Progenitor cell of endocrine pancreas (in vitro differentiated cells): ENCODE measurements around the gene SLC6A6. TPM values are rescaled to one million over a fixed set of nuclear protein-coding genes. Genes with fewer than 3 reads are reported as not detected.
A peak's percentile ranks its signal among the peaks of the same experiment; 100 is the strongest.

Experiments used
- DNase-seq: peaks from one replicate; pipeline ENCODE4 v3.0.0; 2021; ENCODE audit warnings: low spot score; ENCODE audit not compliant: unreplicated experiment
- H3K27ac Mint-ChIP-seq: 2 replicates; pipeline ENCODE4 v1.8.0; 2021; ENCODE audit warnings: mild to moderate bottlenecking, moderate library complexity, mixed read lengths
- H3K27me3 Mint-ChIP-seq: 2 replicates; pipeline ENCODE4 v1.8.0; 2021; ENCODE audit warnings: mixed read lengths
- H3K36me3 Mint-ChIP-seq: 2 replicates; pipeline ENCODE4 v1.8.0; 2022; ENCODE audit warnings: mixed read lengths; ENCODE audit not compliant: insufficient read depth
- H3K4me1 Mint-ChIP-seq: 2 replicates; pipeline ENCODE4 v1.8.0; 2021; ENCODE audit warnings: low read depth, mixed read lengths
- H3K4me3 Mint-ChIP-seq: 2 replicates; pipeline ENCODE4 v1.8.0; 2021; ENCODE audit warnings: low read depth, mild to moderate bottlenecking, moderate library complexity, mixed read lengths
- H3K9me3 Mint-ChIP-seq: 2 replicates; pipeline ENCODE4 v1.8.0; 2021; ENCODE audit warnings: low read depth, mixed read lengths
- total RNA-seq: library from RNA; stranded (reverse); gene quantifications from 2 replicates; pipeline ENCODE4 v1.2.1, GENCODE V29; 2021
- TF ChIP-seq, protein P1 (sequence below): fragments of 200-600 bp; sonication (generic); IDR thresholded peaks from one replicate; pipeline ENCODE4 v1.5.0; 2021; ENCODE audit warnings: antibody characterized with exemption, mild to moderate bottlenecking; ENCODE audit not compliant: unreplicated experiment

The SLC6A6 gene
- total RNA-seq, 1 donor from 2014 or later: 23.8 TPM

DNA sequence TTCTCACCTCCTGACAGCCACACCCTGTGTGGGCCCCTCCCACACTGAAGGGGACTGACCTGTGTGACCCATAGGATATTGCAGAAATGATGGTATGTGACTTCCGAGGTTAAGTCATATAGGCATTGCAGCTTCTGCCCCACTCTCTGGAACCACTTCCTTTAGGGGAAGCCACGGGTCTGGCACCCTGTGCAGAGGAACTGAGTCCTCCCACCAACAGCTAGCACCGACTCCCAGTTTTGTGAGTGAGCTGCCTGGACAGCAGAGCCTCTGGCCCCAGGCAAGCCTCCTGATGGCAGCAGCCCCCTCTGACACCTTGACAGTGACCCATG, 24.6 kb upstream of the SLC6A6 start:
- Mint-ChIP-seq H3K36me3 (no peaks in the 10 kb centered on the region), H3K4me3 (no peak overlapping the region), H3K9me3 (no peaks in the 10 kb centered on the region), H3K4me1 (peaks cover 3% of the 10 kb centered on the region), H3K27ac (peak overlapping the region; percentile 88), H3K27me3 (peaks cover 9% of the 10 kb centered on the region)
- no peak for DNase-seq
- TF ChIP-seq, protein P1, sequence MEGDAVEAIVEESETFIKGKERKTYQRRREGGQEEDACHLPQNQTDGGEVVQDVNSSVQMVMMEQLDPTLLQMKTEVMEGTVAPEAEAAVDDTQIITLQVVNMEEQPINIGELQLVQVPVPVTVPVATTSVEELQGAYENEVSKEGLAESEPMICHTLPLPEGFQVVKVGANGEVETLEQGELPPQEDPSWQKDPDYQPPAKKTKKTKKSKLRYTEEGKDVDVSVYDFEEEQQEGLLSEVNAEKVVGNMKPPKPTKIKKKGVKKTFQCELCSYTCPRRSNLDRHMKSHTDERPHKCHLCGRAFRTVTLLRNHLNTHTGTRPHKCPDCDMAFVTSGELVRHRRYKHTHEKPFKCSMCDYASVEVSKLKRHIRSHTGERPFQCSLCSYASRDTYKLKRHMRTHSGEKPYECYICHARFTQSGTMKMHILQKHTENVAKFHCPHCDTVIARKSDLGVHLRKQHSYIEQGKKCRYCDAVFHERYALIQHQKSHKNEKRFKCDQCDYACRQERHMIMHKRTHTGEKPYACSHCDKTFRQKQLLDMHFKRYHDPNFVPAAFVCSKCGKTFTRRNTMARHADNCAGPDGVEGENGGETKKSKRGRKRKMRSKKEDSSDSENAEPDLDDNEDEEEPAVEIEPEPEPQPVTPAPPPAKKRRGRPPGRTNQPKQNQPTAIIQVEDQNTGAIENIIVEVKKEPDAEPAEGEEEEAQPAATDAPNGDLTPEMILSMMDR: no peak

DNA sequence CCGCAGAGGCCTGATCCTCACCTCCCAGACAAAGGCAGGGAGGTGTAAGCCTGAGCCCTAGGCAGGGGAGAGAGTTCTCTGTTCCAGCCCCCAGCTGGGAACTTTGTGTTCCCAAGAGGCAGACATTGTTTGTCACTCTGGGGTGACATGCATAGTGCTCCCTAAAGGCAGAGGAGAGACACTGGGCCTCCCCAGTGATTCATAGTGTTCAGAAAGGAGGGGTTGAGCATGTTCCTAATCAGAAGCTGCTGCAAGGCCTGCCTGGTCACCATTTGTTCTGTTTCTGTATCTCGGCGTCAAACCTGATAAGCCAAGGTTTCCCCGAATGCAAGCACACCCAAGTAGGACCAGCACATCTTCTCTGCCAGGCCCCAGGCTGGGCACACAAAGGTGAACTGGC, 24.0 kb upstream of the SLC6A6 start:
- no peak overlapping the region for H3K27ac Mint-ChIP-seq
- H3K4me3 Mint-ChIP-seq: no peak overlapping the region
- H3K4me1 Mint-ChIP-seq: peaks cover 2% of the 10 kb centered on the region
- no peak for DNase-seq
- H3K9me3 Mint-ChIP-seq: no peaks in the 10 kb centered on the region
- peaks cover 7% of the 10 kb centered on the region for H3K27me3 Mint-ChIP-seq
- no peaks in the 10 kb centered on the region for H3K36me3 Mint-ChIP-seq
- TF ChIP-seq, protein P1: no peak

DNA sequence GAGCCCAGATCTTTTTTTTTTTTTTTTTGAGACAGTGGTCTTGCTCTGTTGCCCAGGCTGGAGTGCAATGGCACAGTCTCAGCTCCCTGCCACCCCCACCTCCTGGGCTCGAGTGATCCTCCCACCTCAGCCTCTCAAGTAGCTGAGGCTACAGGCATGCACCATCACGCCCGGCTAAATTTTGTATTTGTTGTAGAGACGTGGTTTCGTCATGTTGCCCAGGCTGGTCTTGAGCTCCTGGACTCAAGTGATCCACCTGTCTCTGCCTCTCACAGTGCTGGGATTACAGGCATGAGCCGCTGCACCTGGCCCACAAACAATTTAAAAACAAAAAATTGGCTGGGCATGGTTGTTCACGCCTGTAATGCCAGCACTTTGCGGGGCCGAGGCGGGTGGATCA, 22.6 kb upstream of the SLC6A6 start:
- H3K27ac Mint-ChIP-seq: no peak overlapping the region
- no peak for DNase-seq
- H3K4me3 Mint-ChIP-seq: no peak overlapping the region
- H3K4me1 Mint-ChIP-seq: peaks cover 2% of the 10 kb centered on the region
- no peaks in the 10 kb centered on the region for H3K36me3 Mint-ChIP-seq
- H3K27me3 Mint-ChIP-seq: peaks cover 7% of the 10 kb centered on the region
- TF ChIP-seq, protein P1: no peak
- no peaks in the 10 kb centered on the region for H3K9me3 Mint-ChIP-seq

DNA sequence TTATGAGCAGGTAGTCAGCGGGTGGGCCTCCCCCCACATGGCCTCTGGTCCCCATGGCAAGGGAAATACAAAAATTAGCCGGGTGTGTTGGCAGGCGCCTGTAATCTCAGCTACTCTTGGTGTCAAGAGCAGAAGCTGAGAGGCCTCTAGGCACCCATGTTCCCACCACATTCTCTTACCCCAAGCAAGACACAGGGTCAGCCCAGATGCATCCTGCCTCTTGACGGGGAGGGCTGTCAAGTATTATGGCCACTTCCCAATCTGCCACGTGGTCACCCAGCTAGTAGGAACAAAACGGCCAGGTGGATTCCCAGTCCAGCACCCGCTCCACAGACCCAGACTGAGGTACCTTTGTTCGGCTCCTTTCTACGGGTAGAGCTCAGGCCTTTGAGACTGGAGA, 16.2 kb upstream of the SLC6A6 start:
- no peak overlapping the region for H3K4me3 Mint-ChIP-seq
- TF ChIP-seq, protein P1: no peak
- peaks cover 23% of the 10 kb centered on the region for H3K27me3 Mint-ChIP-seq
- no peak for DNase-seq
- H3K27ac Mint-ChIP-seq: no peak overlapping the region
- peaks cover 2% of the 10 kb centered on the region for H3K4me1 Mint-ChIP-seq
- no peaks in the 10 kb centered on the region for H3K9me3 Mint-ChIP-seq
- H3K36me3 Mint-ChIP-seq: no peaks in the 10 kb centered on the region

DNA sequence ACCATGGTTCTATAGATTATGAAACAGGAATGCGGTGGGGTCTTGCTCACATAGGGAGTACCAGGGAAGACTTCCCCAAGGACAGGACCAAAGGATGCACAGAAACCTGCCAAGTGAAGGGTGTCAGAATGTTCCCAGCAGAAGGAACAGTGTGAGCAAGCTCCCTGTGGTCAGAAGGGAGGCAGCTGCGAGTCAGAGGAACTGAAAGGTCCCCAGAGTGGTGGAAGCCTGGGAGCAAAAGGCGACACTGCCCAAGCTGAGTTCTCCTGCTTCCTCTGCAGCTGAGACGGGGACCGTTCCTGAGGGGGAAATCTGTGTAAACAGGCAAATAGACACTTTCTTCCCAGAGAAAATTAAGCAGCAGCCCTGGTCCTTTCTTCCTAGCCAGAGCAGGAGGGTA, 14.2 kb upstream of the SLC6A6 start:
- H3K4me3 Mint-ChIP-seq: no peak overlapping the region
- H3K9me3 Mint-ChIP-seq: no peaks in the 10 kb centered on the region
- H3K4me1 Mint-ChIP-seq: no peaks in the 10 kb centered on the region
- no peak for DNase-seq
- peaks cover 16% of the 10 kb centered on the region for H3K27me3 Mint-ChIP-seq
- H3K36me3 Mint-ChIP-seq: no peaks in the 10 kb centered on the region
- H3K27ac Mint-ChIP-seq: no peak overlapping the region
- TF ChIP-seq, protein P1: no peak

DNA sequence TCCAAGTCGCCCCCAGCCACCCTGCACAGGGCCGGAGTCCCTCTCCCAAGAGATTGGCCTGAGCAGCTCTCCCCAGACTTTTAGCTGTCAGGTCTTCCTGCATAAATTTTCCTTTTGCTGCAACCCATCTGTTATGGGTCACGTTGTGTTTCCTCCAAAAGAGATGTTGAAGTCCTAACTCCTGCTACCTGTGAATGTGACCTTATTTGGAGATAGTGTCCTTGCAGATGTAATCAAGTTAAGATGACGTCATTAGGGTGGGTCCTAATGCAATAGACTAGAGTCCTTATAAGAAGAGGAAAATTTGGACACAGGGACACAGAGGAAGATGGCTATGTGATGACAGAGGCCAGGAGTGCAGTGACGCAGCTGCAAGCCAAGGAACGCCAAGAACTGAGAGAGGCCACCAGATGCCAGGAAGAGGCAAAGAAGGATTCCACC, 13.2 kb upstream of the SLC6A6 start:
- TF ChIP-seq, protein P1: no peak
- H3K27me3 Mint-ChIP-seq: peaks cover 16% of the 10 kb centered on the region
- H3K27ac Mint-ChIP-seq: no peak overlapping the region
- DNase-seq: no peak
- H3K36me3 Mint-ChIP-seq: no peaks in the 10 kb centered on the region
- H3K4me1 Mint-ChIP-seq: no peaks in the 10 kb centered on the region
- no peak overlapping the region for H3K4me3 Mint-ChIP-seq
- H3K9me3 Mint-ChIP-seq: no peaks in the 10 kb centered on the region
